Measurements from ENCODE around the gene KLHDC9. TPM values are rescaled to one million over a fixed set of nuclear protein-coding genes. Genes with fewer than 3 reads are reported as not detected.
A peak's percentile ranks its signal among the peaks of the same experiment; 100 is the strongest.

KLHDC9 gene
- total and polyA plus RNA-seq, 2 of the 13 experiments (the other 11 are each of a cell fraction or from before 2014, with no cell fraction given): 2.9 TPM

DNA sequence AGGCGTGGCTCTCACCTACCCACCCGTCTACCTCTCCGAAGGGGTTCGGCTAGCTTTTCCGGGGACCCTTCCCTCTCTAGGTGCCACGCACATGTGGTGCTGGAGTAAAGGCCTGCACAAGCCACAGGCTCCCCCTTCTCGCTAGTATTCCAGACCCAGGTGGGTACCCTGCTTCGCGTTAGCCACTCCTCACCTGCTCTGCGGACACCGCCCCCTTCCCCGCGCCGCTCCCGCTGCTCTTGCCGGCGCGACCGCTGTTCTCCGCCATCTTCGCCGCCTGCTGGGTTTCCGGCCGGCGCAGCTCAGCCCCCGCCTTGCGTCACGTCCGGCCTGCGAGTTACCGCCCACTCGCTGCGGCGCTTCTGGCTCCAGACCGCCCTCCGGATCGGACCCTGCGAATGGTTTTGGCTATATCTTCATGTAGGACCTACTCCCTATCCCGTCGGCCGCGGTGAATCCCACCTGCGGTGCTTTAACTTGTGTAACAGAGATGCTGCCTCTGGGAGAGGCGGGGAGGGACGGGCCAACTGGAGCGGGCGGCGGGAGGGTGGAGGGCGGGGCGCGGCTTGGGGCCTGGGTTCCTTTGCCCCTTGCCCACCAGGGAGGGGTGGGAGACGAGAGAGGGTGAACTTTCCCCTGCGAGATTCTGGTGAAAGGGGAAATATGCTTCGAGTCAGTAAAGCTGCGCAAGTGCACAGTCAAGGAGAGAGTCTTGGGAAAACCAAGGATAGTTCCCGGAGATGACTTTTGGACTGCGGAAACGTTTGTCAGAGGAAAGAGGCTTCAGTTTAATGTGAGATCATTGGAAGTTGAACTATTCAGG, 19.8 kb downstream of the KLHDC9 start, which contains the start of the genes NIT1 and PFDN2 (continued):
- TF ChIP-seq NONO (IDR thresholded peaks at IDR 0.05): no peak
- TF ChIP-seq NONO (CRISPR knock-in tag; conservative IDR thresholded peaks at IDR 0.05): peak; percentile 87
- TF ChIP-seq ZNF230 (CRISPR knock-in tag; IDR thresholded peaks at IDR 0.05): peak; percentile 19; the same call in 1 of the 2 replicates
- 0 out of 2 replicates have a peak, but pooled peaks have one; percentile 37 for TF ChIP-seq ZFP62 (CRISPR knock-in tag; IDR thresholded peaks at IDR 0.05)
- TF ChIP-seq ZNF629 (CRISPR knock-in tag; conservative IDR thresholded peaks at IDR 0.05): 0 out of 2 replicates have a peak, but pooled peaks have one; percentile 19
- TF ChIP-seq ZNF256 (CRISPR knock-in tag; conservative IDR thresholded peaks at IDR 0.05): 0 out of 2 replicates have a peak, but pooled peaks have one; percentile 73
- no peak for TF ChIP-seq ZSCAN12 (CRISPR knock-in tag; IDR thresholded peaks at IDR 0.05)
- TF ChIP-seq SP1 (IDR thresholded peaks at IDR 0.05): no peak
- TF ChIP-seq SP1 (CRISPR knock-in tag; IDR thresholded peaks at IDR 0.05): peak; percentile 70
- TF ChIP-seq, protein P1, sequence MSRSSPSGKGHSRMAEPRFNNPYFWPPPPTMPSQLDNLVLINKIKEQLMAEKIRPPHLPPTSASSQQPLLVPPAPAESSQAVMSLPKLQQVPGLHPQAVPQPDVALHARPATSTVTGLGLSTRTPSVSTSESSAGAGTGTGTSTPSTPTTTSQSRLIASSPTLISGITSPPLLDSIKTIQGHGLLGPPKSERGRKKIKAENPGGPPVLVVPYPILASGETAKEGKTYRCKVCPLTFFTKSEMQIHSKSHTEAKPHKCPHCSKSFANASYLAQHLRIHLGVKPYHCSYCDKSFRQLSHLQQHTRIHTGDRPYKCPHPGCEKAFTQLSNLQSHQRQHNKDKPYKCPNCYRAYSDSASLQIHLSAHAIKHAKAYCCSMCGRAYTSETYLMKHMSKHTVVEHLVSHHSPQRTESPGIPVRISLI (CRISPR knock-in tag; IDR thresholded peaks at IDR 0.05; ENCODE audit: borderline replicate concordance): no peak
- peak; percentile 73 for TF ChIP-seq SRY (CRISPR knock-in tag; IDR thresholded peaks at IDR 0.05)
- peak; percentile 70; the same call in 1 of the 2 replicates for TF ChIP-seq ZFP36L1 (CRISPR knock-in tag; IDR thresholded peaks at IDR 0.05)
- peak; percentile 79 for TF ChIP-seq ZFX (CRISPR knock-in tag; IDR thresholded peaks at IDR 0.05; ENCODE audit: low read depth)
- TF ChIP-seq POGZ (CRISPR knock-in tag; IDR thresholded peaks at IDR 0.05): peak; percentile 61; the same call in 1 of the 2 replicates
- TF ChIP-seq, protein P2, sequence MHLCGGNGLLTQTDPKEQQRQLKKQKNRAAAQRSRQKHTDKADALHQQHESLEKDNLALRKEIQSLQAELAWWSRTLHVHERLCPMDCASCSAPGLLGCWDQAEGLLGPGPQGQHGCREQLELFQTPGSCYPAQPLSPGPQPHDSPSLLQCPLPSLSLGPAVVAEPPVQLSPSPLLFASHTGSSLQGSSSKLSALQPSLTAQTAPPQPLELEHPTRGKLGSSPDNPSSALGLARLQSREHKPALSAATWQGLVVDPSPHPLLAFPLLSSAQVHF (CRISPR knock-in tag; IDR thresholded peaks at IDR 0.05): 0 out of 2 replicates have a peak, but pooled peaks have one; percentile 23
- TF ChIP-seq RXRB (CRISPR knock-in tag; IDR thresholded peaks at IDR 0.05; ENCODE audit: borderline replicate concordance): 0 out of 2 replicates have a peak, but pooled peaks have one; percentile 25
- peak; percentile 66; the same call in 1 of the 3 replicates for TF ChIP-seq MXI1 (IDR thresholded peaks at IDR 0.05; ENCODE audit: borderline replicate concordance, low read depth, low read length)
- no peak for TF ChIP-seq SMAD9 (CRISPR knock-in tag; IDR thresholded peaks at IDR 0.05)
- peak; percentile 89 for TF ChIP-seq ZNF619 (CRISPR knock-in tag; IDR thresholded peaks at IDR 0.05)
- TF ChIP-seq ZNF598 (CRISPR knock-in tag; IDR thresholded peaks at IDR 0.05; ENCODE audit: borderline replicate concordance): no peak
- TF ChIP-seq, protein P3, sequence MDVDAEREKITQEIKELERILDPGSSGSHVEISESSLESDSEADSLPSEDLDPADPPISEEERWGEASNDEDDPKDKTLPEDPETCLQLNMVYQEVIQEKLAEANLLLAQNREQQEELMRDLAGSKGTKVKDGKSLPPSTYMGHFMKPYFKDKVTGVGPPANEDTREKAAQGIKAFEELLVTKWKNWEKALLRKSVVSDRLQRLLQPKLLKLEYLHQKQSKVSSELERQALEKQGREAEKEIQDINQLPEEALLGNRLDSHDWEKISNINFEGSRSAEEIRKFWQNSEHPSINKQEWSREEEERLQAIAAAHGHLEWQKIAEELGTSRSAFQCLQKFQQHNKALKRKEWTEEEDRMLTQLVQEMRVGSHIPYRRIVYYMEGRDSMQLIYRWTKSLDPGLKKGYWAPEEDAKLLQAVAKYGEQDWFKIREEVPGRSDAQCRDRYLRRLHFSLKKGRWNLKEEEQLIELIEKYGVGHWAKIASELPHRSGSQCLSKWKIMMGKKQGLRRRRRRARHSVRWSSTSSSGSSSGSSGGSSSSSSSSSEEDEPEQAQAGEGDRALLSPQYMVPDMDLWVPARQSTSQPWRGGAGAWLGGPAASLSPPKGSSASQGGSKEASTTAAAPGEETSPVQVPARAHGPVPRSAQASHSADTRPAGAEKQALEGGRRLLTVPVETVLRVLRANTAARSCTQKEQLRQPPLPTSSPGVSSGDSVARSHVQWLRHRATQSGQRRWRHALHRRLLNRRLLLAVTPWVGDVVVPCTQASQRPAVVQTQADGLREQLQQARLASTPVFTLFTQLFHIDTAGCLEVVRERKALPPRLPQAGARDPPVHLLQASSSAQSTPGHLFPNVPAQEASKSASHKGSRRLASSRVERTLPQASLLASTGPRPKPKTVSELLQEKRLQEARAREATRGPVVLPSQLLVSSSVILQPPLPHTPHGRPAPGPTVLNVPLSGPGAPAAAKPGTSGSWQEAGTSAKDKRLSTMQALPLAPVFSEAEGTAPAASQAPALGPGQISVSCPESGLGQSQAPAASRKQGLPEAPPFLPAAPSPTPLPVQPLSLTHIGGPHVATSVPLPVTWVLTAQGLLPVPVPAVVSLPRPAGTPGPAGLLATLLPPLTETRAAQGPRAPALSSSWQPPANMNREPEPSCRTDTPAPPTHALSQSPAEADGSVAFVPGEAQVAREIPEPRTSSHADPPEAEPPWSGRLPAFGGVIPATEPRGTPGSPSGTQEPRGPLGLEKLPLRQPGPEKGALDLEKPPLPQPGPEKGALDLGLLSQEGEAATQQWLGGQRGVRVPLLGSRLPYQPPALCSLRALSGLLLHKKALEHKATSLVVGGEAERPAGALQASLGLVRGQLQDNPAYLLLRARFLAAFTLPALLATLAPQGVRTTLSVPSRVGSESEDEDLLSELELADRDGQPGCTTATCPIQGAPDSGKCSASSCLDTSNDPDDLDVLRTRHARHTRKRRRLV (CRISPR knock-in tag; IDR thresholded peaks at IDR 0.05): peak; percentile 25; the same call in 1 of the 2 replicates
- TF ChIP-seq TAF15 (IDR thresholded peaks at IDR 0.05; ENCODE audit: low read depth, low read length, poor library complexity, severe bottlenecking): no peak
- TF ChIP-seq KAT8 (CRISPR knock-in tag; IDR thresholded peaks at IDR 0.05): peak; percentile 79
- TF ChIP-seq CBX5 (CRISPR knock-in tag; IDR thresholded peaks at IDR 0.05; ENCODE audit: borderline replicate concordance): peak; percentile 42; the same call in 1 of the 2 replicates

Data from HepG2 (cell line).